Panc1 (cell line): ENCODE measurements around the gene ISM1. TPM values are rescaled to one million over a fixed set of nuclear protein-coding genes. Genes with fewer than 3 reads are reported as not detected.

Experiments
- ATAC-seq: fragments of 200-7000 bp; cut with Tn5 transposase; 2 replicates; pipeline ENCODE4 v1.9.1; 2020; ENCODE audit warnings: mild to moderate bottlenecking, moderate library complexity
- BruUV-seq: library from RNA; stranded (reverse); fragments of 400-500 nt; replicated peaks from 2 replicates; lab custom pipeline; 2021; lab: Mats Ljungman, UMichigan
- CTCF ChIA-PET: fragments of 300-600 bp; sonication (Branson Sonifier 250); formaldehyde crosslinking; loops from one replicate; lab custom pipeline; 2022; ENCODE audit warnings: antibody characterized with exemption; lab: Charles Lee
- POLR2A ChIA-PET: fragments of 300-600 bp; sonication (Branson Sonifier 250); formaldehyde crosslinking; loops from one replicate; lab custom pipeline; 2022; ENCODE audit warnings: antibody characterized with exemption; lab: Charles Lee
- DNase-seq: peaks from one replicate; pipeline ENCODE4 v3.0.0-alpha.2; 2010; ENCODE audit warnings: low read depth, low spot score
- H3K27ac ChIP-seq: 2 replicates; pipeline ENCODE4 v1.5.1; 2011; ENCODE audit warnings: mild to moderate bottlenecking, low read length, inconsistent platforms
- H3K27me3 ChIP-seq: fragments of 200-500 bp; sonication (Bioruptor generic); 2 replicates; pipeline ENCODE4 v1.6.0; 2014; ENCODE audit warnings: low read length, inconsistent platforms; ENCODE audit not compliant: control insufficient read depth, insufficient read depth
- H3K36me3 ChIP-seq: fragments of 200-500 bp; sonication (Bioruptor generic); 2 replicates; pipeline ENCODE4 v1.5.1; 2014; ENCODE audit warnings: inconsistent platforms, mild to moderate bottlenecking, low read length, moderate library complexity; ENCODE audit not compliant: control insufficient read depth, insufficient read depth
- H3K4me1 ChIP-seq: 2 replicates; pipeline ENCODE4 v1.5.1; 2011; ENCODE audit warnings: inconsistent platforms, mild to moderate bottlenecking, low read length, moderate library complexity; ENCODE audit not compliant: control insufficient read depth, insufficient read depth
- H3K4me3 ChIP-seq, 2 experiments: 2 replicates each; pipeline ENCODE4 v1.5.1; 2011 to 2012; ENCODE audit warnings: low read depth in 2 of 2, low read length in 2 of 2, mild to moderate bottlenecking in 2 of 2, inconsistent platforms in 1 of 2, moderate library complexity in 1 of 2
- H3K9me3 ChIP-seq: fragments of 200-500 bp; sonication (Bioruptor generic); 2 replicates; pipeline ENCODE4 v1.5.1; 2014; ENCODE audit warnings: low read depth, mild to moderate bottlenecking, inconsistent platforms, low read length, moderate library complexity; ENCODE audit not compliant: control insufficient read depth, insufficient read depth
- CTCF ChIP-seq: fragments of 450-650 bp; IDR thresholded peaks from 2 replicates; pipeline ENCODE4 v1.5.1; 2017; ENCODE audit warnings: mild to moderate bottlenecking
- POLR2AphosphoS5 ChIP-seq: IDR thresholded peaks from 2 replicates; pipeline ENCODE4 v1.6.1; 2012; ENCODE audit warnings: mild to moderate bottlenecking, low read depth, low read length, moderate library complexity
- REST ChIP-seq, 2 experiments: IDR thresholded peaks; 2 replicates each; pipeline ENCODE4 v1.6.1; 2011 to 2012; ENCODE audit warnings: low read depth in 2 of 2, control low read depth in 1 of 2, low read length in 1 of 2, mild to moderate bottlenecking in 1 of 2, moderate library complexity in 1 of 2; ENCODE audit not compliant: insufficient read depth in 1 of 2
- SIN3A ChIP-seq: IDR thresholded peaks from 2 replicates; pipeline ENCODE4 v1.6.1; 2012; ENCODE audit warnings: low read depth, mild to moderate bottlenecking, low read length, moderate library complexity, borderline replicate concordance; ENCODE audit not compliant: insufficient read depth
- TCF7L2 ChIP-seq: IDR thresholded peaks from 2 replicates; pipeline ENCODE4 v1.6.1; 2011; ENCODE audit warnings: mild to moderate bottlenecking, low read depth, low read length, inconsistent platforms
- in situ Hi-C: cut with HindIII; loops from 2 replicates; pipeline ENCODE4 v1.10.0; 2016; ENCODE audit warnings: low sequenced_read_pairs, low pct_unique_long_range_greater_than_20kb
- intact Hi-C: fragments of 100-400 bp; cut with micrococcal nuclease; formaldehyde crosslinking; loops from one replicate; pipeline ENCODE4 v1.10.0; 2022; ENCODE audit not compliant: unreplicated experiment
- total RNA-seq: library from RNA; stranded (reverse); gene quantifications from one replicate; pipeline ENCODE4 v1.2.1, GENCODE V29; 2021; ENCODE audit not compliant: unreplicated experiment

ISM1 gene
- total RNA-seq, 1 experiment from 2014 or later: not detected

DNA sequence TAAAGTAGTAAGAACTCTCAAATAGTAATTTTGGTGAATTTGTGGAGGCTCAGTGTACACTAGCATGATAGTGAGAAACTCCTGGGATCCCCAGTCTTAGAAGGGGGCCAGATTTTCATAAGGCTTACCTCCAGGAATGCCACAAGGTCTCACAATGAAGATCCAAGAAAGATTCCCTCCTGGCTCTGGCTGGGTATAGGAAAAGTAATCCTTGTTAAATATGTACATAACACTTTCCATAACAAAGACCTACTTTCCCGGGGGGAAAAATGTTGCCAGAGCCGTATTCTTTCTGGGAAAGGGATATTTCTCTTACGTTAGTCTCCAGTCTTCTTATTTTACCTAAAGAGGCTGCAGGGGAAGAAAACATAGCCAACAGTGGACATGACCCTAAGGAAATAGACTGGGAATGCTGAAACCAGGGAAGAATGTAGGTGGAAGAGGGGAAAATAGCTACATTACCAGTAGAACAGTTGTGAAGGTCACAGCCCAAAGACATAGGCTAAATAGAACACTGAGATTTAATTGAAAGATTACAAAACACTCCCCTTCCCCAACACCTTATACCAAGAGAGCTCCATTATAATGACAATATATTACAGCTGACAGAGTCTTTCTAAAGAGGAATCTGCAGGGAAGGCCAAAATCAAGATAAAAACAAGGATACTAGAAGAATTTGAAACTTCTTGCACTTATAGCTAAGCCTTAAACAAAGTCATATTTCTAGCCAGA, 34.9 kb upstream of the ISM1 start:
- no peaks in the 10 kb centered on the region for H3K4me1 ChIP-seq
- no TSS peak for BruUV-seq
- no peak overlapping the region for H3K4me3 ChIP-seq
- ChIA-PET POLR2A (no interaction called here), CTCF (no interaction called here)
- H3K27me3 ChIP-seq: no peaks in the 10 kb centered on the region
- no peaks in the 10 kb centered on the region for H3K9me3 ChIP-seq
- ATAC-seq: no peak
- no peak for TF ChIP-seq TCF7L2
- no peak for TF ChIP-seq SIN3A
- no peak for TF ChIP-seq POLR2AphosphoS5
- H3K27ac ChIP-seq: no peak overlapping the region
- in situ Hi-C loops: no loop called here
- H3K36me3 ChIP-seq: no peaks in the 10 kb centered on the region
- intact Hi-C loops: no loop called here
- no peak for DNase-seq

DNA sequence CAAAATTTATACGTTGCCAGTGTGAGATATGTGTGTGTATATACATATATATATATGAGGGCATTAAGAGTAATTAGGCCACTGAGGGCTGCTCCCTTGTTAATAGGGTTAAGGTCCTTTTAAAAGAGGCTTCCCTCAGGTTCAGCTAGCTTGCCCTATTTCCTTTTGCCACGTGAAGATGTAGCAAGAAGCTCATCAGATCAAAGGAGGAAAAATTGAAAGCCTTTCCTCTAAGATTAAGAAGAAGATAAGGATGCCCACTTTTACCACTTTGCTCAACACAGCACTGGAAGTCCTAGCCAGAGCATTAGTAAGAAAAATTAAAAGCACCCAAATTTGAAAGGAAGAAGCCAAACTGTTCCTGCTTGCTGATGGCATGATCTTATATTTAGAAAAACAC, 33.2 kb upstream of the ISM1 start:
- ATAC-seq: no peak
- in situ Hi-C loops: no loop called here
- no peaks in the 10 kb centered on the region for H3K9me3 ChIP-seq

More for the DNA sequence above, 33.2 kb upstream of the ISM1 start:
- TF ChIP-seq POLR2AphosphoS5 (no peak), SIN3A (no peak), TCF7L2 (no peak), CTCF (no peak), REST (IDR thresholded peaks at IDR 0.05; ENCODE audit: insufficient read depth in 1 of 2, low read depth in 2 of 2, low read length in 1 of 2) (no peak)
- Histone ChIP-seq H3K4me1 (no peaks in the 10 kb centered on the region), H3K4me3 (no peak overlapping the region), H3K27me3 (no peaks in the 10 kb centered on the region), H3K27ac (no peak overlapping the region), H3K36me3 (no peaks in the 10 kb centered on the region)
- BruUV-seq: no TSS peak
- DNase-seq: no peak
- ChIA-PET CTCF (no interaction called here), POLR2A (no interaction called here)
- intact Hi-C loops: no loop called here
